HUES64 (cell line): ENCODE results near the gene PPP1R16B.

Source experiments
- H3K27ac ChIP-seq: 2 replicates; pipeline ENCODE4 v1.7.0; 2013; ENCODE audit warnings: low read depth, low read length, inconsistent platforms
- H3K27me3 ChIP-seq: 2 replicates; pipeline ENCODE4 v1.6.1; 2013; ENCODE audit warnings: mild to moderate bottlenecking, low read length; ENCODE audit not compliant: insufficient read depth
- H3K36me3 ChIP-seq: 2 replicates; pipeline ENCODE4 v1.6.1; 2013; ENCODE audit warnings: mild to moderate bottlenecking, low read length; ENCODE audit not compliant: insufficient read depth
- H3K4me1 ChIP-seq: 2 replicates; pipeline ENCODE4 v1.6.1; 2013; ENCODE audit warnings: mild to moderate bottlenecking, low read length, moderate library complexity; ENCODE audit not compliant: insufficient read depth
- H3K4me3 ChIP-seq: 2 replicates; pipeline ENCODE4 v1.5.1; 2013; ENCODE audit warnings: mild to moderate bottlenecking, low read length, moderate library complexity
- H3K9ac ChIP-seq: 2 replicates; pipeline ENCODE4 v1.6.1; 2013; ENCODE audit warnings: mild to moderate bottlenecking, low read depth, low read length
- H3K9me3 ChIP-seq: 2 replicates; pipeline ENCODE4 v1.6.1; 2013; ENCODE audit warnings: low read depth, low read length; ENCODE audit not compliant: insufficient read depth
- WGBS: fragments of 150-250, 120-280 bp; methylation state at CpG from one replicate; pipeline ENCODE4 v1.1.7; 2013; ENCODE audit warnings: missing lambda C conversion rate; 5-methylcytosine and 5-hydroxymethylcytosine counted together

Gene PPP1R16B

DNA sequence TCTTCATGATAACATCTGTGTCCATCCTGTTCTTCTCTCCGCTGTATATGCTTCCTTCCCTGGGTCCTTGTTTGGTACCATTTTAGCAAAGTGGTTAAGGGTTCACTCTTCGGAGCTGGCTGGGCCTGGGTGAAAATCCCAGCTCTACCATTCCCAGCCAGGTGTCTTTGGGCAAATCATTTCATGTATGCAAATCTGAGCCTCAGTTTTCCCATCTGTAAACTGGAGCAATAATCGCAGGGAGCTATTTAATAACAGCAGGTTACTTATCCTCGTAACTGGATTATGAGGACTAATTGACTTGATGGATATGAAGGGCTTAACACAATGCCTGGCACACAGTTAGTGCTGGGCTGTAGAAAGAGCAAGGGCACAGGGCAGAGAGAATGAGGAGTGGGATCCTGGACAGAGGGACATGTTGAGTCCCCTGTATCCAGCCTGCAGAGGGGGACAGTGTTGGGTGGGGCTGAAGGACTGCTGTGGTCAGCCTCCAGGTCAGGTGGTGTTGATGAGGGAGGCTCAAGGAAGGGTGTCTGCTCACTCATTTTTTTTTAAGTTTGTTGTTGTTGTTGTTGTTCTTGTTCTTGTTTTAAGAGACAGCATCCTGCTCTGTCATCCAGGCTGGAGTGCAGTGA, 76.4 kb downstream of the PPP1R16B start:
- no peak overlapping the region for H3K27ac ChIP-seq
- no peaks in the 10 kb centered on the region for H3K4me1 ChIP-seq
- no peak overlapping the region for H3K9ac ChIP-seq
- no peak overlapping the region for H3K4me3 ChIP-seq
- no peaks in the 10 kb centered on the region for H3K36me3 ChIP-seq
- 97% methylated on average over 4 of the region's 4 CpGs for WGBS
- no peaks in the 10 kb centered on the region for H3K9me3 ChIP-seq
- H3K27me3 ChIP-seq: peaks cover 4% of the 10 kb centered on the region; the same call in 1 of the 2 replicates

DNA sequence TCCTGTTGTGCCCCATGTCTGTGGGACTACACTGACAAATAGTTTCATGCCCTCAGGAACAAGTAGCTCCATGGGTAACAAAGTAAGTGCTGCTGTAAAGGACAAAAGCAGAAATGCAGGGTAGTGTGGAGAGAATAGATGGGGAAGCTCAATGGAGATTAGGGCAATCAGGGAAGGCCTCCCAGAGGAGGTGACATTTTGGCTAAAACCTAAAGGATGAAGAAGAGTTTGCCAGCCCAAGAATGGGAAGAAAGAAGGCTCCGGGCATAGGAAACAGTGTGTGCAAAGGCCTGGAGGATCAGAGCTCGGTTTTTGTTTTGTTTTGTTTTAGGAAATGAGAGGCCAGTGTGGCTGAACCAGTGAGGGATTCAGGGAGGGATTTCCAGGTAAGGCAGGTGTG, 77.1 kb downstream of the PPP1R16B start:
- H3K27me3 ChIP-seq: peaks cover 4% of the 10 kb centered on the region; the same call in 1 of the 2 replicates
- WGBS: 78% methylated on average over 2 of the region's 2 CpGs
- H3K36me3 ChIP-seq: no peaks in the 10 kb centered on the region
- no peaks in the 10 kb centered on the region for H3K9me3 ChIP-seq
- no peak overlapping the region for H3K9ac ChIP-seq
- H3K4me1 ChIP-seq: no peaks in the 10 kb centered on the region
- no peak overlapping the region for H3K27ac ChIP-seq
- no peak overlapping the region for H3K4me3 ChIP-seq

DNA sequence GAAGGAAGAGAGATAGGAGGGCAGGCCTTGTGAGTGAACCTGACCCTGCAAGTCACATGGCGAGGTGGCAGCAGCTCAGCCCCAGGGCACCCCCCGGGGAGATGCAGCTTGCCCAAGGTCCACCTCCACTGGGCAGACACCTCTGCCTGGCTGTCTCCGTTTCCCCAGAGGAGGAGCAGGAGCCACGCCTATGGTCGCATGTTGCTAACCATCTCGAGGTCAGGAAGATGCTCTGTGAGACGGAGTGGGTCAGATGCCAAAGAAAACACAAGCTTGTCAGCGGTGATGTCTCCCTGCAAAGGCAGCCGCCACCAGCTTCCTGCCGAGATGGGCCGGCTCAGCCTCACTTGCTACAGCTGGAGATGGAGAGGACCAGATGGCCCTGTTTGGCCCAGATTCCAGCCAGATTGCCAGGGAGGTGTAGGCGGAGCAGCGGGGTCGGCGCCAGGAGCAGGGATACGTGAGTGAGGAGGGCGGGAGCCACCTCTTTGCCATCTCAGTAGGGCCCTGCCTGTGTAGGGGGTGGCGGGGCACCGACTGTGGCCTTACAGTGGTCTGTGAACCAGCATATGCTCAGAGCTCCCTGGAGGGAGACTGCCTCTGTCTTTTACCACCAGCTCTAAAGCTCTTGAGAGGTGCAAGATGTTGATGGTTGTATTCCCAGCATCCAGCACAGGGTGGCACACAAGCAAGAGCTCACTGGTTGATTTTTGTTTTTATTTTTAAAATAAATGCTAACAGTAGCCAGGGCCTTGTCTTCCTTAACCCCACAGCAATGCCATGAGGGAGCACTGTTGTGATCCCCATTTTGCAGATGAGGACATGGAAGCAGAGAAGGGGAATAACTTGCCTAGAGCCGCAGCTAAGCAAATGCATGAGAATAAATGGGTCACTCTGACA, 77.8 kb downstream of the PPP1R16B start:
- Histone ChIP-seq H3K9ac (no peak overlapping the region), H3K4me3 (no peak overlapping the region), H3K27ac (no peak overlapping the region)

DNA sequence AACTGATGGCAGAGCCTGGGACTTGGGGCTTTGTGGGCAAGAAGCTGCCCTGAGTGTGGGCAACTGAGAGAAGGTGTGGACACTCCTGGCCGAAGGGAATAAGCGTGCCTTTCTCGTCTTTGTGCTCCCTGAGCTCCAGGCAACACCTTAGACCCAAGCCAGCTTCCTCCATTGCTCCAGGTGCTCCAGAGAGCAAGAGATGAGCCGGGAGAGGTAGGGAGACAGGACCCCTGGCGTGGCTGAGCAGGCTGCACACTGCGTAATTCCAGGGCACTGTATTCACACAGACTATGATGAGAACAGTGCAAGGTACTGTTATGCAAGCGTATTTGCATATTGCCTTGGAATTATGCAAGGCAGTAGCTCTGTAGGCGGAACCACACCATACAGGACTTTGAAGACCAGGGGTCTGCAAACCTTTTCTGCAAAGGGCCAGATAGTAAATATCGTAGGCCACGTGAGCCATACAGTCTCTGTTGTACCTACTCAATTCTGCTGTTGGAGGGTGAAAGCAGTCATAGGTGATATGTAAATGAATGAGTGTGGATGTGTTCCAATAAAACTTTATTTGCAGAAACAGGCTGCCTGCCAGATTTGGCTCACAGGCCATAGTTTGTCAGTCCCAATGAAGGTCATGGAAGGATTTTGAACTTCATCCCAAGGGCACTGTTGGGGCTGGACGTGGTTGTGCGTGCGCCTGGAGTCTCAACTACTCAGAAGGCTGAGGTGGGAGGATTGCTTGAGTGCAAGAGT, 78.7 kb downstream of the PPP1R16B start:
- Histone ChIP-seq H3K4me1 (no peaks in the 10 kb centered on the region), H3K9ac (no peak overlapping the region), H3K9me3 (no peaks in the 10 kb centered on the region), H3K27me3 (peaks cover 2% of the 10 kb centered on the region; the same call in 1 of the 2 replicates), H3K27ac (no peak overlapping the region), H3K36me3 (no peaks in the 10 kb centered on the region), H3K4me3 (no peak overlapping the region)
- WGBS: 95% methylated on average over 13 of the region's 13 CpGs

More for the DNA sequence above, 77.8 kb downstream of the PPP1R16B start:
- H3K4me1 ChIP-seq: no peaks in the 10 kb centered on the region
- no peaks in the 10 kb centered on the region for H3K9me3 ChIP-seq
- no peaks in the 10 kb centered on the region for H3K36me3 ChIP-seq
- peaks cover 4% of the 10 kb centered on the region; the same call in 1 of the 2 replicates for H3K27me3 ChIP-seq
- WGBS: 86% methylated on average over 20 of the region's 20 CpGs

DNA sequence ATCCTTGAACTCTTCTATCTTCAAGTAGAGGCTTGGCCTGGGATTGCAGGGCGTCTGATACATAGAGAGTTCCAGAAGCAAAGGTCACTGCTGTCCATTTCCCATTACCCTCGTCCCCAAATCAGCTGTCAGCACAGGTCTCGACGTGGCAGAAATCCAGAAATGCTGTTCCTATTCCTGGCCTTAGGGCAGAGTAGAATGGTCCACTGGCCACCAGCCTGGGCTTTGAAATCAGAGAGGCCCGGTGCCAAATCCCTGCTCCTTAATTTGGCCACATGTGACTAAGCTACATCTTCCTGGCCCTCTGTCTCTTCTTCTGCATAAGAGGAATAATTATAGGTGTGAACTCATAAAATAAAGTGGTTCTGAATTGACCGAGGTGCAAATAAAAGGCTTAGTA, 79.9 kb downstream of the PPP1R16B start:
- Histone ChIP-seq H3K4me1 (no peaks in the 10 kb centered on the region), H3K9me3 (no peaks in the 10 kb centered on the region), H3K27ac (no peak overlapping the region), H3K27me3 (no peaks in the 10 kb centered on the region), H3K9ac (no peak overlapping the region), H3K4me3 (no peak overlapping the region), H3K36me3 (no peaks in the 10 kb centered on the region)
- WGBS: 91% methylated on average over 5 of the region's 6 CpGs

DNA sequence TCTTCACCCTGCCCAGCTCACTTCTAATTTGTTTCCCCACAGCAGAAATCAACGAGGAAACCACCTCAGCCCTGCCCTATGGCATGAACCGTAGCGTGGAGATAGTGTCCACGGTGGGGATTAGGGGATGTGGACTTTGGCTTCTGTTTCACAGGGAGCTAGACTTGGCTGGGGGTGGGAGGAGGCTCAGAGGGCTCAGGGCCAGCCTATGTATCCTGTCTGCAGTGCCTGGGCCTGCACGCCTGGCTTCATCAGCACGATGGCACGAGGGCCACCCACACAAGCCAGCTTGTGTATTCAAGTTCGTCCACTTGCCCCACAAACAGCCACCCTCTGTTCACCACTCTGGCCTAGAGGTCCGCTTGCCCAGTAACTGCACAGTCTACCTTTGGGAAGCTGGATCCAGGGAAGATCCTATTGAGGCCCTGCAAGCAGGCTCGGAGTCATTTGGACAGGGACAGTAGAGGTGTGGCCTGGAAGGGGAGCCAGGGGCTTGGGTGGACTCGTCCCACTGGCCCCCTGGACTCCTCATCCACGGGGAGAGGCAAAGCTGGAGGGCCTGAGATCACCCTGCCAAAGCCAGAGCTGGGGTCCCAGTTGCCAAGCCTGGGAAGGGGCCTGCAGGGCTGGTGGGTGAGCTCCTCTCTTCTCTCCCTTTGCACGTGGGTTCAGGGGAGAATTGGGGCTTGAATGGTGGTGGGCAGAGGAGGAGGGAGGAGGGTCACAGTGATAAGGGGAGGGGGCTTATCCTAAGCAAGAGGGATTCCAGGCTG, 82.7 kb downstream of the PPP1R16B start:
- Histone ChIP-seq H3K27me3 (no peaks in the 10 kb centered on the region), H3K27ac (no peak overlapping the region), H3K4me3 (no peak overlapping the region), H3K9ac (no peak overlapping the region), H3K4me1 (no peaks in the 10 kb centered on the region), H3K36me3 (no peaks in the 10 kb centered on the region), H3K9me3 (no peaks in the 10 kb centered on the region)
- 89% methylated on average over 12 of the region's 13 CpGs for WGBS

DNA sequence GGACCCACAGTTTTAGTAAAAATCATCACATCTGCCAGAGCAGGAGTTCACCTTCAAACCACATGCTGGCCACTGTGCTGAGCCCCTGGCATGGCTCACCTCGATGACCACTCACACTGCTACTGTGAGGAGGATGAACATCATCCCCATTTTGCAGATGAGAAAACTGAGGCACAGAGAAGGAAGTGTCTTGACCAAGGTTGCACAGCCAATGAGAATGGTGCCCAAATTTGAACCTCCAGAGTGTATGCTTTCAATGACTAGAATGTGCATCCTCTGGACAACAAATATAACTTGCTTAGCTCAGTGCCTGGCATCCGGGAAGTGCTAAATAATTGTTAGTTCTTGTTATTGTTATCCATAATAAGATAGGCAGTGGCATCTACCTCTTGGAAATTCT, 83.6 kb downstream of the PPP1R16B start:
- 96% methylated on average over 2 of the region's 2 CpGs for WGBS
- no peak overlapping the region for H3K27ac ChIP-seq
- H3K36me3 ChIP-seq: no peaks in the 10 kb centered on the region
- H3K9me3 ChIP-seq: no peaks in the 10 kb centered on the region
- H3K4me1 ChIP-seq: no peaks in the 10 kb centered on the region
- no peak overlapping the region for H3K4me3 ChIP-seq
- no peaks in the 10 kb centered on the region for H3K27me3 ChIP-seq
- no peak overlapping the region for H3K9ac ChIP-seq

DNA sequence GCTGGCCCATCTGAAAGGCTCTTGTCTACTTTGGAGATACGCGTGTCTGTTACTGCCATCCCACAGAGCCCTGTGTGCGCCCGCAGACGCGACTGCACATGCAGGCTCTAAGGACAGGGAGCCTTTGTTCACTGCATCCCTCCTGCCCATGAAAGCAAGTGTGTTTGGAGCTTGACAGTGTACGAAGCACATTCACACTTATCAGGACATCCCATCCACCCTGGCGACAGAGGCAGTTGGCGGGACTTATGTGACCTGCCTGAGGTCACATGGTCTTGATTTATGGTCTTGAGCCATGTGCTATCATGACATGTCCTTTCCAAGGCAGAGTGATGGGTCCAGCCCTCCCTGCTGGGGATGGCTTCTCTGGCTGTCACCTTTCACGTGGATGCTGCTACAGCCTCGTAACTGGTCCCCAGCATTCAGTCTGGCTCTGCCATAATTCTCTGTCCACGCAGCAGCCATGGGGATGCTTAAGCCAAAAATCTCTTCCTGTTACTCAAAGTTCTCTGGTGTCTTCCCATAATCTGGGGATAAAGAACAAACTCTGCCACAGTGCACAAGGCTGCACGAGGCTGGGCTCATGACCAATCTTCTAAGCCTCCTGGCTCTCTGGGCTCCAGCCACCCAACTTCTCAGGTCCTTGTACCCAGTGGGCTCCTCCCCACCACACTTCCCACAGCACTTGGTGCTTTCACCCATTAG, 84.4 kb downstream of the PPP1R16B start:
- no peaks in the 10 kb centered on the region for H3K27me3 ChIP-seq
- H3K9me3 ChIP-seq: no peaks in the 10 kb centered on the region
- no peaks in the 10 kb centered on the region for H3K4me1 ChIP-seq
- no peak overlapping the region for H3K4me3 ChIP-seq
- WGBS: 93% methylated on average over 13 of the region's 13 CpGs
- no peak overlapping the region for H3K9ac ChIP-seq
- H3K27ac ChIP-seq: no peak overlapping the region
- no peaks in the 10 kb centered on the region for H3K36me3 ChIP-seq

DNA sequence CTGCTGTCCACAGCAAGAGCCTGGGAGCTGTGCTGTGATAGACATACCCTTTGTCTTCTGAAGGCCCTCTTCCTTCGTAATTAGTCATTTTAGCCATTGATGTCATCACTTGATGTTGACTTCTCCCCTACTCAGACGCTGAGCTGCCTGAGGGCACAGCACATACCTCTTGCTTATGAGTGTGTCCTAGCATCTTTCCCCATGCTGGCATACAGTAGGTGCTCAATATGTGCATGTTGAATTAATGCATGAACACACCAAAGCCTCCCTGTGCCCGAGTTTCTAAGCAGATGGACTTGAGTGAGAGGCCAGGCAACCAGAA, 85.0 kb downstream of the PPP1R16B start:
- Histone ChIP-seq H3K27me3 (no peaks in the 10 kb centered on the region; the same call in 1 of the 2 replicates), H3K36me3 (no peaks in the 10 kb centered on the region), H3K4me3 (no peak overlapping the region), H3K27ac (no peak overlapping the region), H3K4me1 (no peaks in the 10 kb centered on the region), H3K9me3 (no peaks in the 10 kb centered on the region), H3K9ac (no peak overlapping the region)
- 90% methylated on average over 3 of the region's 3 CpGs for WGBS
